IPS-NIHi7 (cell line): Measurements from ENCODE around the gene NOL4L.
"Not testable (repeated sequence)": the region's sequence is repeated elsewhere in the genome, so short reads cannot be mapped to it uniquely, and the experiment has no call there.

ENCODE experiments used
- DNase-seq: peaks from one replicate; pipeline ENCODE4 v3.0.0; 2012; ENCODE audit warnings: mixed read lengths; ENCODE audit errors: extremely low spot score

Gene NOL4L

DNA sequence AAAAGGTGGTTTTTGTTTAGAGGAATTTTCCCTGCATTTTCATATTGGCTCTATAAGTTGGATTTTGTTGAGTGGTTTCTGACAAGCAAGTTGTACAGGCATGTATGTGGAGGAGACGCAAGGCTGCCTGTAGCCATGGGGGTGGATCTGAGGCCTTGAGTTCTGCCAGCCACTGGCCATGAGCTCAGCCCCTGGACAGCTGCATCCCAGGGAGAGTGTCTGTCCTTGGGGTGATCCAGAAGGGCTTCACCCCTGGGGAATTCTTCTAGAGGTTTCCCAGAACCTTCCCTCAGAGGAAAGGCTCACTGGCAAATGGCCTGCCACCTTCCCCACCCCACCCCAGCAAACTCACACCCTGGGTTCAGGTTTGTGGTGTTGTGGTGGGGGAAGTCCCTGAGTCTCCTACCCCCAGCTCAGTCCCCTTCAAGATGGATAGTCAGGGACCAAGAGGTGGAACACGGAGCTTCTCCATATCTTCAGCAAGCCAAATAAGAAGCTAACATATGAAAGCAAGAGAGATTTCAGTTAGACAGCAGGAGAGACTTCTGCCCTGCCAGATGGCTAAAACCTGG, 11.6 kb upstream of the NOL4L start:
- DNase-seq: no peak

GRCh38 chr20:32595143-32595542, 10.0 kb upstream of the NOL4L start:
- DNase-seq: no peak

GRCh38 chr20:32594669-32595068, 9.5 kb upstream of the NOL4L start:
- DNase-seq: not testable (repeated sequence)

DNA sequence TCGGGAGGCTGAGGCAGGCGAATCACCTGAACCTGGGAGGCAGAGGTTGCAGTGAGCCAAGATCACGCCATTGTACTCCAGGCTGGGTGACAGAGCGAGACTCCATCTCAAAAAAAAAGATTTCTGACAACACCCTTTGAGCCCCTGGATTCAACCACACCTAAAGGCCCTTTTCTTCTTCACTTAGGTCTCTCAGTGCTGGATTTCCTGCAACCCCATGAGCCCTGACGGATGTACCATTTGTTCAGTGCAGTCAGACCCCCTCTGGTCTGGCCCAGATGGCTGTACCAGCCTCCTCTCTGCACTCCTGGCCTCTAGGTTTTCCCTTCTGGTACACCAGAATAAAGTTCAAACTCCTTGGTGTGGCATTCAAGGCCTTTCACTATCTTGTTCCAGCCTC, 9.1 kb upstream of the NOL4L start:
- no peak for DNase-seq

DNA sequence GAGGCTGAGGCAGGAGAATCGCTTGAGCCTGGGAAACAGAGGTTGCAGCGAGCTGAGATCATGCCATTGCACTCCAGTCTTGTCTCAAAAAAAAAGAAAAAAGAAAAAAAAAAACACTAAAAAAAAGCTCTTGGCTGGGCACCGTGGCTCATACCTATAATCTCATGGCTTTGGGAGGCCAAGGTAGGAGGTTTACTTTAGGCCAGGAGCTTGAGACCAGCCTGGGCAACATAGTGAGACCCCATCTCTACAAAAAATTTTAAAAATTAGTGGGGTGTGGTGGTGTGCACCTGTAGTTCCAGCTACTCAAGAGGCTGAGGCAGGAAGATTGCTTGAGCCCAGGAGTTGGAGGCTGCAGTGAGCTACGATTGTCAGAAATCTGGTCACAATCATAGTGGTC, 7.5 kb upstream of the NOL4L start:
- DNase-seq: not testable (repeated sequence)

- DNase-seq: no peak
These were observed 6.9 kb upstream of the NOL4L start for GRCh38 chr20:32592022-32592421.

DNA sequence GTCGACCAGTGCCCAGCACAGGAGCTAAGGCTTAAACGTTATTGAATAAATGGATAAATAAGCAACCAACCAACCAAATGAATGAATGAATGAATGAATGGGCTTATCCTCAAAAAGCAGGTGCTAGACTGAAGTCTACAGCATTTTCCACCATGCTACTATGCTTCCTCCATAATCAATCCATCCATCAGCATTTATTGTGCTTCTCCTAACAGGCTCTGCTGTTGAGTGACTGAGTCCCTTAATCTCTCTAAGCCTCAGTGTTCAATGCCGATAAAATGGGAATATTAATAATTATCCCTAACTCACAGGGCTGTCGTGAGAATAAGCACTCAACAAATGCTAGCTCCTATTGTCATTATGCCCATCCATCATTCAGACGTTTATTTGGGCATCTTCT, 4.6 kb upstream of the NOL4L start:
- DNase-seq: no peak

DNA sequence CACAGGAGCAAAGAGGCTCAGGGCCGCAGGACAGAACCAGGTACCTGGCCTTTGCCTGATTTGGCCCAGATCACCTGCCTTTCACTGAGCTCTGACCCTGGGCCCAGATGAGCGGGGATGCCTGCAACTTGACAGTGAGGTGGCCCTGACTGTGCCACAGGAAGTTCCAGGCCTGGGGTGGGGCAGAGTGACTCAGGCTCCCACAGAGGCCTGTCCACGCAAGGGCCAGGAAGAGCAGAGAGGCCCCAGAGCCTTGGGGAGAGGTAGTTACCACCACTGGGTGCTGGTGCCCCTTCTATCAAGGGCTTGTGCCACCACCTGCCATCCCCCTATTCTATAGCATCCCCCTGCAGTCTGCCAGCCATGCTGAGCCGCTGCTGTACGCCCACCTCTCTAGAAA, 4.1 kb upstream of the NOL4L start:
- DNase-seq: no peak

DNA sequence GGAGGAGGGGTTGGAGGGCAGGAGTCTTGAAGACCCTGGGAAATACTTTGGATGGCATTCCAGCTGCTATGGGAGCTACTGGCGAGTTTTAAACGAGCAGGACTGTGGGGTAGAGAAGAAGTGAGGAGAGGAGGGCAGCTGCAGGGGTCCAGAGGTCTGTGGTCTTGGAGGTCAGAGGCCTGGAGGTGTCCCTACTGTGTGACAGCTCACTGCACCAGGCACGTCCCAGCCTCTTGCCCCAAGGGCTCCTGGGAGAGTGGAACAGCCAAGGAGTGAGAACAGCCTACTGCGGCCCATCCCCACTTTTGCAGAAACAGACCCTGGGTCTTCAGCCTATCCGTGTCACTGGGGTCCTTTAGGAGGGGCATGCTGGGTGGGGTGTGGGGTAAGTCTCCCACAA, 2.9 kb upstream of the NOL4L start:
- no peak for DNase-seq

GRCh38 chr20:32586291-32586690, 1.2 kb upstream of the NOL4L start:
- DNase-seq: no peak

DNA sequence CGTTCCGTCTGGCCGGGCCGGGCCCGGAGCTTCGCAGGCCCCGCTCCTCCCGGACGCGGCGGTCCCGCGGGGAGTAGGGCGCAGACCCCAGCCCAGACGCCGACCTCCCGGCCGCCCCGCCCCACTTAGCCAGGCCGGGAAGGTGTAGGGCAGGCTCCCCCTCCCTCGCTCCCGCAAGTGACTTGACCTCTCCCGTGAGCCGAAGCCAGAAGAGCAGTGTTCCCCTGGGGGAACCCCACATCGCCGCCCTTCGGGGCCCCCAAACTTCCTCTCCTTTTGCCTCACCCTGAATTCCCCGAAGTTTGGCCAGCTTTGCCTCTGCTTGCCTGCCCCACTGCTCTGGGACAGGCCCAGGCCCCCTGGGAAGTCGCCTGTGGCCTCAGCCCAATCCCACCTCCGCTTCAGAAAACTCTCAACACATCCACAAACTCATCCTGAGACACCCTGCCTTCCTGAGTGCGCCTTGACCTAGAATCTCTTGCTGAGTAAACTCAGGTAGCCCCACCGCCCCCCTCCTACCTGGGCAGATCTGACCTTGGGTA, 524 bp upstream of the NOL4L start:
- peak; percentile 53 for DNase-seq

DNA sequence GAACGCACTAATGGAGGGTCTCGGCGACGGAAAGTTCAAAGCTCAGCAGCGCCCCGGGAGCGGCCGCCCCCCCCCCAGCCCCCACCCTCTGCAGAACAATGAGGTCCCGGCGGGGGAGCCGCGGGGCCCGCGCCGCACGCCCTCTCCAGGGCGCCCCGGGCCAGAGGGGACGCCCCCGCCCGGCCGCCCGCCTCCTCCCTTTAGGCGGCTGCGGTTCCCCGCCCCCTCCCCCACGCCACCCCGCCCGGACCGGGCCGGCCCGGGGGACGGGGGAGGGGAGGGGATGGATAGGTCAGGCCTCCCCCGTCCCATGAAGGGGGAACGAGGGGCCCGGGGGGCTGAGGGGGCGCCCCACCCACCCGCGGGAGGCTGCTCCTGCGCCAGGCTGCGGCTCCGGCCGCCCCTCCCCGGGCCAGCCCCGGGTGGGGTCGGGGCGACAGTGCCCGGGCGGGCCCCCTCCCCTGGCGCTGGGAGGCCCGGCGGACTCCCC, 1.5 kb downstream of the NOL4L start:
- no peak for DNase-seq

GRCh38 chr20:32582659-32583580, 2.2 kb downstream of the NOL4L start:
- peak; percentile 64 for DNase-seq

DNA sequence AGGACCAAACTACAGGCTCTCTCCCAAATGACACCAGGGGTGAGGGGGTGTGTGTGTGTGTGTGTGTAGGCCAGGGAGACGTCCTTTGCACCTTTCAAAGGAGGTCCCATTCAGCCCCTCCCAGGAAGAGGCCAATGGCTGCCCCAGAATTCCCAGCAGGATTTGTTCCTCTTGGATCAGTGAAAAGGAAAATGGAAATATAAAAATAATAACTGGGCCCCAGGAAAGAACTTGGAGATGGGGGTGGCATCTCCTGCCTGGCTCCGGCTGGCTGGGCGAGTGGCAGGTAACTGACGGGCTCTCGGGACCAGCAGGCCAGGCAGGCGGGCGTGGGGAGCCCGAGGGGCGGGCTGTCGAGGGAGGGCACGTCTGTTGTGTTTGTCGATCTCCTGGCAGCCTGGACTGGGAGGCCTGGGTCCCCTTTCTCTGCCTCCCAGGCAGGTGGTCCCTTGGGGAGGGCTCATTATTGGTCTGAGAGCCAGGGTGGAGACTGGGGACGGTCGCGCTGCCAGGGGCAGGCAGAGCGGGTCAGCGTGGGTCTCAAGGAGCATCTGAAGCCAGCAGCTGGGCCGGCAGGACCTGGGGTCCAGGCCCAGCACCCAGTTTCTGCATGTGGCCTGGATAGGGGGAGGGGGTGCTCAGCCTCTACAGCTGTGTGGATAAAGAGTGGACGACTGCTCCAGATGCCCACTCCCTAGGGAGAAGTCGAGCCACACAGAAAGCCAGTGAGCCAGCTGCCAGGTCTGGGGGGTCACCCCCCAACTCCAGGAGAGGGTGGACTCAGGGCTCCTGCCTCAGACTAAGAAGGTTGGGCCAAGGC, 3.1 kb downstream of the NOL4L start:
- no peak for DNase-seq

DNA sequence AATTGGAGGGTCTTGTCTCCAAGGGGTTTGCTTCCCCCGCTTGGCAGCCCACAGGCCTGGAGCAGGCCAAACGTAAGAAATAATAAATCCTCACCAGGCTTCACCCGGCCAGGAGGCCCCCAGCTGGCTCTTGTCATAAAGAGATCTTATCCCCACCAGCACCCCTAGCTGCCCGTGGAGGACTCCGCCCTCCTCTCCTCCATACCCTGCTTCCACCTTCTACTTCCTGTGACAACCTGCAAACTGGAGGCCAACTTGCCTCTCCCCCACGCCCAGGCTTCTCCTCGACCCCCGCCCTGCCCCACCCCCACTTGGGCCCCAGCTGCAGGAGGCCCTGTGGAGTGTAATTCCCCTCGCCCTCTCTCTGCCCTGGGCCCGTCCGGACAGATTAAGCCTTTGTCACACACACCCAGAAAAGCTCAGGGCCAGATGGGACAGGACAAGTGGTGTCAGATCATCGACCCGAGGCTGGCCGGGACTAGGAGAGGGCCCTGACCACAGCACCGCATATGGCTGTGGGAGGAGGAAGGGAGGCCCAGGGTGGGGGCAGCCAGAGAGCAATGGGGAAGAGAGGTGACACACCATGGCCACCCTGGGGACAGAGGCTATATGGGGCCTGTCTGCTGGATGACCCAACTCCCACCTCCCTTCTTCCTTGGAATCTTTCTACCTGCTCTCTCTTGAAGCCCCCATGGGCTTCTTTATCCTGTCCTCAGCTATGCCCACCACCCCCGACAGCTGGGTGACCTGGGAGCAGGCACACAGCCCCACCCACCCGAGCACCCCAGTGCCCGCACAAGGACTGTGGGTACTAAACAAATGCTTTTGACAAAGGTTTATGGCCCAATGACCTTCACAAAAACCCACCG, 3.9 kb downstream of the NOL4L start:
- no peak for DNase-seq

- DNase-seq: no peak
These were observed 4.7 kb downstream of the NOL4L start for GRCh38 chr20:32580219-32580969.

DNA sequence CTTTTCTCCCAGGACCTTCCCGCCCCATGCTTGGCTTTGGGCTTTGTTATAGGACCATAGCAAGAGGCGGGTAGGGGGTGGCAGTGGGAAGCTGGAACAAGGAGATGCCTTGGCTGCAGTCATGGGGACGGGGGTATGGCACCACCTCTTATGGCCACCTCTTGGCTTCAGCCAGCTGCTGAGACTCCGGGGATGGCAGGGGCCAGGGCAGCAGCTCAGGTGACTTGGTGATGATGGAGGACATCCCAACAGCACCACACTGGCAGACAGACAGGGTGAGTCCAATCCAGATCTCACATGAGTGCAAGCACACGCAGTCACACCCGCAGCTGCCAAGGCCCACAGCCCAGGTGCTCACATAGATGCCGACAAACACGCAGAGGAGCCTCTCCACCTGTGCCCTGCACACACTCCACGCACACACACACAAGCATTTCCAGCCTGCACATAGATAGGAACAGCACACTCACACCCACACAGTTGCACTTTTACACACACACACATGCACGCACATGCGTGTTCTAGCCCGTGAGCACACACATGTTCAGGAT, 6.2 kb downstream of the NOL4L start:
- no peak for DNase-seq

DNA sequence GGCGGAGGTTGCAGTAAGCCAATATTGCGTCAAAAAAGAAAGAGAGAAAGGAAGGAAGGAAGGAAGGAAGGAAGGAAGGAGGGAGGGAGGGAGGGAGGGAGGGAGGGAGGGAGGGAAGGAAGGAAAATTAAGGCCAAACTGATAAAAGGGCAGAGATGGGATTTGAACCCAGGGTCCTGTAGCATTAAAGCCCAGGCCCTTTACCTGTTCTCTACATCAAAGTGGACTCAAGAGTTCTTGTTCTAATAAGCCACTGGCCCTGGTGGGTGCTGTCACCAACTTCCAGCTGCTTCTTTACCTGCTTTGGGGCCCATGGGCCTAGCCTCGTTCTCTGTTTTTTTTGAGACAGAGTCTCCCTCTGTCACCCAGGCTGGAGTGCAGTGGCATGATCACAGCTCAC, 7.1 kb downstream of the NOL4L start:
- not testable (repeated sequence) for DNase-seq

DNA sequence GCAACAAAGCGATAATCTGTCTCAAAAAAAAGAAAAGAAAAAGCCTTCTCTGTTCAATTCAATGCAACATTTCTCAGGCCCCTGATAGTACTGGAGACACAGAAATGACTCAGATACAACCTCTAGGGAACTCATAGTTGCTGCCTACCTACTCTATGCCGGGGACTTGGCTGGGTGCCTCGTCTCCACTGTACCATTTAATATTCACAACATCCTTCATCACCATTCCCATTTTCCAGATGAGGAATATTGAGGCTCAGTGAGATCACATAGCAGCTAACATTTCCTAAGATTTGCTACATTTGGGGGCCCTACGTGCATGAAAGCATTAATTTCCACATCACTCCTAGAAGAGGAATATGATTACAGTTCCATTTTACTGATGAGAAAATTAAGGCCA, 7.5 kb downstream of the NOL4L start:
- no peak for DNase-seq

GRCh38 chr20:32577023-32577422, 8.1 kb downstream of the NOL4L start:
- DNase-seq: no peak
